ENCODE measurements around the gene PADI1.

DNA sequence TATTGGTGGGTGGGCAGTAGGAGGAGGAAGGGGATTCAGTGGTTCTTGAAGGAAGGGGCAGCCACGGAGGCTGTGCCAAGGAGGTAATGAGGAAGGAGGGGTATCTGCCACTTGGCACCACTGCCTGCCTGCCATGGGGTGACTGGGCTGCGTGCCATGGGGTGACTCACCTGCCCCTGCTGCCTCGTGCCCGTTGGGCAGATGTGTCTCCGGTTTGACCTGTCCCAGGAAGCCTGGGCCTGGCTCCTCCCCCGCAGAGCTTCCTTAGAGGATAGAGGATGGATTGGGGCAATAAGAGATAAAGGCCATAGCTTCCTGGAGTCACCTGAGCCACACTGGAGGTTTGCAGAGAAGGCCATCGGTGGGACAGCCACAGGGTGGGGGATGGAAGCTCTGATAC lies 45.7 kb downstream of the PADI1 start:
- TF ChIP-seq, protein P1, sequence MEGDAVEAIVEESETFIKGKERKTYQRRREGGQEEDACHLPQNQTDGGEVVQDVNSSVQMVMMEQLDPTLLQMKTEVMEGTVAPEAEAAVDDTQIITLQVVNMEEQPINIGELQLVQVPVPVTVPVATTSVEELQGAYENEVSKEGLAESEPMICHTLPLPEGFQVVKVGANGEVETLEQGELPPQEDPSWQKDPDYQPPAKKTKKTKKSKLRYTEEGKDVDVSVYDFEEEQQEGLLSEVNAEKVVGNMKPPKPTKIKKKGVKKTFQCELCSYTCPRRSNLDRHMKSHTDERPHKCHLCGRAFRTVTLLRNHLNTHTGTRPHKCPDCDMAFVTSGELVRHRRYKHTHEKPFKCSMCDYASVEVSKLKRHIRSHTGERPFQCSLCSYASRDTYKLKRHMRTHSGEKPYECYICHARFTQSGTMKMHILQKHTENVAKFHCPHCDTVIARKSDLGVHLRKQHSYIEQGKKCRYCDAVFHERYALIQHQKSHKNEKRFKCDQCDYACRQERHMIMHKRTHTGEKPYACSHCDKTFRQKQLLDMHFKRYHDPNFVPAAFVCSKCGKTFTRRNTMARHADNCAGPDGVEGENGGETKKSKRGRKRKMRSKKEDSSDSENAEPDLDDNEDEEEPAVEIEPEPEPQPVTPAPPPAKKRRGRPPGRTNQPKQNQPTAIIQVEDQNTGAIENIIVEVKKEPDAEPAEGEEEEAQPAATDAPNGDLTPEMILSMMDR (IDR thresholded peaks at IDR 0.05): no peak
- TF ChIP-seq POLR2A (IDR thresholded peaks at IDR 0.05): no peak

Measured in testis (tissue), 2 donors.